Activated naive CD8-positive, alpha-beta T cell treated with anti-CD3 and anti-CD28 coated beads, Interleukin-2, amount 10 ng/mL, durations not matched to agents 7 days and 5 days (primary cell): Measurements from ENCODE around the gene TBC1D19. TPM values are rescaled to one million over a fixed set of nuclear protein-coding genes. Genes with fewer than 3 reads are reported as not detected.
"Not testable (repeated sequence)": the region's sequence is repeated elsewhere in the genome, so short reads cannot be mapped to it uniquely, and the experiment has no call there.

Experiments used
- ATAC-seq: fragments of 150-1000 bp; cut with Tn5 transposase; one replicate; pipeline ENCODE4 v1.10.0; 2021; ENCODE audit warnings: low read depth, moderate library complexity
- POLR2A ChIA-PET: fragments of 350-600 bp; sonication (Branson Sonifier 250); formaldehyde crosslinking; loops from one replicate; lab custom pipeline; 2021; ENCODE audit warnings: antibody characterized with exemption; lab: Charles Lee
- DNase-seq: peaks from one replicate; pipeline ENCODE4 v3.0.0; 2021
- H3K27ac Mint-ChIP-seq: one replicate; pipeline ENCODE4 v1.8.0; 2022; ENCODE audit warnings: mild to moderate bottlenecking, mixed read lengths
- H3K27me3 Mint-ChIP-seq: one replicate; pipeline ENCODE4 v1.8.0; 2022; ENCODE audit warnings: mild to moderate bottlenecking, moderate library complexity, mixed read lengths
- H3K36me3 Mint-ChIP-seq: one replicate; pipeline ENCODE4 v1.8.0; 2021; ENCODE audit warnings: mild to moderate bottlenecking, mixed read lengths
- H3K4me1 Mint-ChIP-seq: one replicate; pipeline ENCODE4 v1.8.0; 2021; ENCODE audit warnings: mixed read lengths
- H3K4me3 Mint-ChIP-seq: one replicate; pipeline ENCODE4 v1.8.0; 2022; ENCODE audit warnings: mild to moderate bottlenecking, moderate library complexity, mixed read lengths
- H3K9me3 Mint-ChIP-seq: one replicate; pipeline ENCODE4 v1.8.0; 2021; ENCODE audit warnings: mixed read lengths
- total RNA-seq, 2 experiments: library from RNA; stranded (reverse); gene quantifications; one replicate each; pipeline ENCODE4 v1.2.3, GENCODE V29; 2021

TBC1D19 gene
- total RNA-seq, 2 experiments from 2014 or later = 6.5 to 7.0 TPM

GRCh38 chr4:26611885-26612284 is 28.0 kb downstream of the TBC1D19 start:
- Mint-ChIP-seq H3K4me3 (no peak overlapping the region), H3K27me3 (peaks cover under 1% of the 10 kb centered on the region), H3K9me3 (peaks cover 3% of the 10 kb centered on the region), H3K4me1 (peaks cover 11% of the 10 kb centered on the region), H3K27ac (no peak overlapping the region), H3K36me3 (peaks cover 6% of the 10 kb centered on the region)
- POLR2A ChIA-PET = no interaction called here
- DNase-seq = no peak
- no peak for ATAC-seq

GRCh38 chr4:26613237-26613636 is 29.4 kb downstream of the TBC1D19 start:
- no peak overlapping the region for H3K4me3 Mint-ChIP-seq
- POLR2A ChIA-PET = no interaction called here
- H3K9me3 Mint-ChIP-seq = peaks cover 3% of the 10 kb centered on the region
- H3K27ac Mint-ChIP-seq = no peak overlapping the region
- H3K27me3 Mint-ChIP-seq = no peaks in the 10 kb centered on the region
- peaks cover 11% of the 10 kb centered on the region for H3K4me1 Mint-ChIP-seq
- peaks cover 9% of the 10 kb centered on the region for H3K36me3 Mint-ChIP-seq
- no peak for ATAC-seq
- no peak for DNase-seq

GRCh38 chr4:26613735-26614134 is 29.9 kb downstream of the TBC1D19 start:
- Mint-ChIP-seq H3K4me3 (no peak overlapping the region), H3K36me3 (peaks cover 9% of the 10 kb centered on the region), H3K9me3 (peaks cover 3% of the 10 kb centered on the region), H3K27ac (no peak overlapping the region), H3K4me1 (peaks cover 11% of the 10 kb centered on the region), H3K27me3 (no peaks in the 10 kb centered on the region)
- DNase-seq = no peak
- no peak for ATAC-seq
- POLR2A ChIA-PET = no interaction called here

GRCh38 chr4:26619784-26620183 is 35.9 kb downstream of the TBC1D19 start:
- peaks cover 1% of the 10 kb centered on the region for H3K9me3 Mint-ChIP-seq
- no peak for DNase-seq
- H3K36me3 Mint-ChIP-seq = peaks cover 8% of the 10 kb centered on the region

DNA sequence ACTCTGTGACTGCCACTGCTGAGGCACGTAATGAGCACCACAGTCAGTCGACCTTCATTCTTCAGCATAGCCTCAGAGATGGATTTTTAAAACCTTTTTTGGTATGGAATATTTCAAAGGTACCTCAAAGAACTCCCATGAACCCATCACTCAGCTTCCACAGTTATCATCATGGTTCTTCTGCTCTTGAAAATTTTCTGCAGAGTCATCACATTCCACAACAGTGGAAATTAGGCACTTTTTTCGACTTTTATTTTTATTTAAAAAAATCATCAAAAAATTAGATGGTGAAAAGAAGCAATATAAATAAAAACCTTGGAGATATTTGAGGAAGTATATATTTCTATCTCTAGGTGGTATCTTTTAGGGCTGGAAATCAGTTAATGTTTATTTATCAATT is 37.5 kb downstream of the TBC1D19 start:
- no peak for DNase-seq
- H3K9me3 Mint-ChIP-seq = peaks cover 1% of the 10 kb centered on the region
- H3K4me3 Mint-ChIP-seq = no peak overlapping the region
- no peaks in the 10 kb centered on the region for H3K27me3 Mint-ChIP-seq
- POLR2A ChIA-PET = no interaction called here
- peaks cover 8% of the 10 kb centered on the region for H3K36me3 Mint-ChIP-seq
- ATAC-seq = no peak
- H3K4me1 Mint-ChIP-seq = no peaks in the 10 kb centered on the region
- H3K27ac Mint-ChIP-seq = no peak overlapping the region

More at GRCh38 chr4:26619784-26620183, 35.9 kb downstream of the TBC1D19 start:
- Mint-ChIP-seq H3K27ac (no peak overlapping the region), H3K4me1 (no peaks in the 10 kb centered on the region), H3K4me3 (no peak overlapping the region), H3K27me3 (no peaks in the 10 kb centered on the region)
- POLR2A ChIA-PET = no interaction called here
- no peak for ATAC-seq

- H3K9me3 Mint-ChIP-seq = peaks cover 1% of the 10 kb centered on the region
- H3K36me3 Mint-ChIP-seq = peaks cover 4% of the 10 kb centered on the region
These were observed 39.0 kb downstream of the TBC1D19 start for GRCh38 chr4:26622913-26623312.

DNA sequence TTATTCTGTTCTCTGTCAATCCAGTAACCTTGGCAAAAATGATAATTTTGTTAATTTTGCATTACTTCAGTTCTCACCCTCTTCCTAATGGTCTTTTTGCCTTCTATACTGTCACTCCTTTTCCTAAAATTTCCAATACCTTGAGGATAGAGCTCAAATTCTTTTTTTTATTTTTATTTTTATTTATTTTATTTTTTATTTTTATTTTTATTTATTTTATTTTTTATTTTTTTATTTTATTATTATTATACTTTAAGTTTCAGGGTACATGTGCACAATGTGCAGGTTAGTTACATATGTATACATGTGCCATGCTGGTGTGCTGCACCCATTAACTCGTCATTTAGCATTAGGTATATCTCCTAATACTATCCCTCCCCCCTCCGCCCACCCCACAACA is 42.8 kb downstream of the TBC1D19 start:
- ATAC-seq, H3K27ac Mint-ChIP-seq, H3K9me3 Mint-ChIP-seq, POLR2A ChIA-PET, H3K4me3 Mint-ChIP-seq, H3K27me3 Mint-ChIP-seq, DNase-seq, H3K4me1 Mint-ChIP-seq, H3K36me3 Mint-ChIP-seq: not testable (repeated sequence)

More at GRCh38 chr4:26622913-26623312, 39.0 kb downstream of the TBC1D19 start:
- no peaks in the 10 kb centered on the region for H3K4me1 Mint-ChIP-seq
- no peak overlapping the region for H3K27ac Mint-ChIP-seq
- DNase-seq (no peak), ATAC-seq (no peak)
- POLR2A ChIA-PET = no interaction called here
- H3K27me3 Mint-ChIP-seq = no peaks in the 10 kb centered on the region
- no peak overlapping the region for H3K4me3 Mint-ChIP-seq

DNA sequence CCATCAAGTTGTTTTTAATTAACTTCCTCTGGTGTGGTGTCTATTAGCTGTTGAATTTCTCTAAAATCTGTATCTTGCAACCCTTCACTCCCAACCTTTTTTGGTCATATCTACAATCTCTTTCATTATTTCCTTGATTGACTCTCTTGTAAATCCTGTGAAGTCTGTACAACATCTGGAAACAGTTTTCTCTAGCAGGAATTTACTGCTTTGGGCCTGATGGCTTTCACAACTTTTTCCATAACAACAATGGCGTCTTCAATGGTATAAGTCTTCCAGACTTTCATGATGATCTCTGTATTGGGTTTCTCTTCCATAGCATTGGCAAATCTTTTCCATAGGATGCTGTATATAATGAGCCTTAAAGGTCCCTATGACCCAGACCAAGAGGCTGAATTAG is 49.0 kb downstream of the TBC1D19 start:
- Mint-ChIP-seq H3K4me1 (no peaks in the 10 kb centered on the region), H3K27ac (no peak overlapping the region), H3K9me3 (no peaks in the 10 kb centered on the region), H3K4me3 (no peak overlapping the region), H3K27me3 (no peaks in the 10 kb centered on the region), H3K36me3 (no peaks in the 10 kb centered on the region)
- DNase-seq (no peak), ATAC-seq (no peak)
- POLR2A ChIA-PET = no interaction called here

- H3K27ac Mint-ChIP-seq = no peak overlapping the region
- H3K9me3 Mint-ChIP-seq = no peaks in the 10 kb centered on the region
- POLR2A ChIA-PET = no interaction called here
- no peaks in the 10 kb centered on the region for H3K4me1 Mint-ChIP-seq
- H3K36me3 Mint-ChIP-seq = peaks cover 3% of the 10 kb centered on the region
- no peak for ATAC-seq
- no peaks in the 10 kb centered on the region for H3K27me3 Mint-ChIP-seq
- no peak overlapping the region for H3K4me3 Mint-ChIP-seq
- DNase-seq = no peak
These were observed 50.4 kb downstream of the TBC1D19 start for GRCh38 chr4:26634237-26634636.

DNA sequence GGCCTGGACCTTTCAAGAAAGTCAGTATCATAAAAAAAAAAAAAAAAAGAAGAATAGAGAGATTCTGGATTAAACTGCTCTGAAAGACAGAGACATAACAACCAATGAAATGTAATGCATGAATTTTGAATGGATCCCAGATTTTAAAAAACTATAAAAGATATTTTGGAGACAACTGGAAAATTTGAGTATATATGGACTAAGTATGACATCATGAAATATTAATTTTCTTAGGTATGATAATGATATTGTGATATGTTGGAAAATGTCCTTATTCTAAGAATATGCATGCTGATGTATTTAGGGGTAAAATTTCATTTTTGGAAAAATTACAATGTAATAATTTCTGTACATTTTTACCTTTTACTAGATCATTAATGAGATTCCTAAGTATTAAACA is 52.6 kb downstream of the TBC1D19 start:
- no peak for DNase-seq
- H3K27ac Mint-ChIP-seq = no peak overlapping the region
- H3K27me3 Mint-ChIP-seq = no peaks in the 10 kb centered on the region
- POLR2A ChIA-PET = no interaction called here
- peaks cover under 1% of the 10 kb centered on the region for H3K9me3 Mint-ChIP-seq
- H3K4me3 Mint-ChIP-seq = no peak overlapping the region
- H3K4me1 Mint-ChIP-seq = no peaks in the 10 kb centered on the region
- H3K36me3 Mint-ChIP-seq = peaks cover 10% of the 10 kb centered on the region
- ATAC-seq = no peak

- H3K4me3 Mint-ChIP-seq, H3K27ac Mint-ChIP-seq, DNase-seq, ATAC-seq, POLR2A ChIA-PET, H3K27me3 Mint-ChIP-seq, H3K9me3 Mint-ChIP-seq, H3K4me1 Mint-ChIP-seq: not testable (repeated sequence)
- H3K36me3 Mint-ChIP-seq = peaks cover 19% of the 10 kb centered on the region
These were observed 56.8 kb downstream of the TBC1D19 start for GRCh38 chr4:26640639-26641038.

DNA sequence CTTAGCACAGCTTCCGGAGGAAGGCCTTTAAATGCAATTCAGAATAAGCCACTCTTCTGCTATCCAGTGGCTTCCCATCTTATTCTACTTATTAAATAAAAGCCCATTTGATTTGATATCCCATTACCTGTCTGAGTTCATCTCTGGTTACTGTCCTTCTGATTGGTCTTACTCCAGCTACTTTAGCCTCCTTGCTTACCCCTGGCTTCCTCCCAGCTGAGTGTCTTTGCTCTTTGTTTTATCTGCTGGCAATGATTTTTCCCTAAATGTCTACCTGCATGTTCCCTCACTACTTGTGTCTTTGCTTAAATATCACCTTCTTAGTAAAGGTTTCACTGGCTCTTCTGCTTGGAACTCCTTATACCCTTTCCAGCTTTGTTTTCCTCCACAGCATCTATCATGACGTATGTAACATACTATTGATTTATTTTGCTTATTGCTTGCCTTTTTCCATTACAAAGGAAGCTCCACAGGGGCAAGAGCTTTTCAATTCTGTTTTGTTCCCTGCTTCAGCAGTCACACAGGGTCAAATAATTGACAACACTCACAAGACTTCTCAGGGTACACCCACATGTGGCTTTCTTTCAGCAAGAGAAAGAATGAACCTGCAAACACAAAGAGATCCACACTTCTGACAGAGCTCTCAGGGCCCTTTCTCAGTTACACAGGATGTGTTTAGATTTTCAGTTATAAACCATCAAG is 63.8 kb downstream of the TBC1D19 start:
- DNase-seq (no peak), ATAC-seq (no peak)
- POLR2A ChIA-PET = no interaction called here
- Mint-ChIP-seq H3K4me3 (no peak overlapping the region), H3K9me3 (peaks cover 5% of the 10 kb centered on the region), H3K27me3 (no peaks in the 10 kb centered on the region), H3K4me1 (no peaks in the 10 kb centered on the region), H3K27ac (no peak overlapping the region), H3K36me3 (peaks cover 5% of the 10 kb centered on the region)

- Mint-ChIP-seq H3K36me3 (peaks cover 5% of the 10 kb centered on the region), H3K27ac (no peak overlapping the region), H3K9me3 (peaks cover 3% of the 10 kb centered on the region), H3K27me3 (no peaks in the 10 kb centered on the region), H3K4me3 (no peak overlapping the region), H3K4me1 (no peaks in the 10 kb centered on the region)
- POLR2A ChIA-PET = no interaction called here
- no peak for DNase-seq
- ATAC-seq = no peak
These were observed 64.4 kb downstream of the TBC1D19 start for GRCh38 chr4:26648260-26648659.

- ATAC-seq (no peak), DNase-seq (no peak)
- H3K4me3 Mint-ChIP-seq = no peak overlapping the region
- H3K36me3 Mint-ChIP-seq = peaks cover 1% of the 10 kb centered on the region
- H3K27me3 Mint-ChIP-seq = no peaks in the 10 kb centered on the region
- POLR2A ChIA-PET = no interaction called here
- H3K4me1 Mint-ChIP-seq = no peaks in the 10 kb centered on the region
- H3K9me3 Mint-ChIP-seq = peaks cover 1% of the 10 kb centered on the region
- no peak overlapping the region for H3K27ac Mint-ChIP-seq
These were observed 76.4 kb downstream of the TBC1D19 start for GRCh38 chr4:26660261-26660660.
